Activated naive CD8-positive, alpha-beta T cell treated with anti-CD3 and anti-CD28 coated beads for 36 hours (primary cell): ENCODE measurements around the gene CADM1. TPM values are rescaled to one million over a fixed set of nuclear protein-coding genes. Genes with fewer than 3 reads are reported as not detected.

ENCODE experiments used
- DNase-seq: peaks from one replicate; pipeline ENCODE4 v3.0.0; 2021
- H3K27ac Mint-ChIP-seq: one replicate; pipeline ENCODE4 v1.8.0; 2022; ENCODE audit warnings: mild to moderate bottlenecking, moderate library complexity, mixed read lengths
- H3K27me3 Mint-ChIP-seq: one replicate; pipeline ENCODE4 v1.8.0; 2022; ENCODE audit warnings: mild to moderate bottlenecking, mixed read lengths
- H3K36me3 Mint-ChIP-seq: one replicate; pipeline ENCODE4 v1.8.0; 2021; ENCODE audit warnings: mild to moderate bottlenecking, mixed read lengths
- H3K4me1 Mint-ChIP-seq: one replicate; pipeline ENCODE4 v1.8.0; 2021; ENCODE audit warnings: mixed read lengths
- H3K4me3 Mint-ChIP-seq: one replicate; pipeline ENCODE4 v1.8.0; 2022; ENCODE audit warnings: mild to moderate bottlenecking, moderate library complexity, mixed read lengths
- H3K9me3 Mint-ChIP-seq: one replicate; pipeline ENCODE4 v1.8.0; 2022; ENCODE audit warnings: mixed read lengths
- total RNA-seq, 2 experiments: library from RNA; stranded (reverse); gene quantifications; one replicate each; pipeline ENCODE4 v1.2.3, GENCODE V29; 2021

Gene CADM1
- total RNA-seq, 2 experiments from 2014 or later = not detected

DNA sequence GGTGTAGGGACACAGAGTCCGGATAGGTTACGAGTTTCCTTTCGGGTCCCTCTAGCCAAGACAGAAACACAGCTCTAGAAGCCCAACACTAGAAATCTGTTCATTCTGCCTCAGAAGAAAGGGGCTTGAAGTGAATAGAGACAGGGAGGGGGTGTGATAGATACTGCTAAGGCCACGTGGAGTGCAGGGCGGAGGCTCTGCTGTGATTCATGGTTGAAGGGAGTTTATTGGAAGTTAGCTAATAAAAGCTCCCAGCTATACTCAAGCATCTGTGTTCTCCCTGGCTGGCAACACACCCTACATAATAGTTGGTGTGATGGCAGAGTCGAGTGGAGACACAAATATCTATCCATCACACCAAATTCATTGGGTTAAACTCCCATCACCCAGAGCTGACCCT lies 337.4 kb downstream of the CADM1 start:
- Mint-ChIP-seq H3K4me3 (no peak overlapping the region), H3K9me3 (no peaks in the 10 kb centered on the region), H3K36me3 (no peaks in the 10 kb centered on the region), H3K27me3 (peaks cover 12% of the 10 kb centered on the region), H3K4me1 (no peaks in the 10 kb centered on the region), H3K27ac (no peak overlapping the region)
- DNase-seq = no peak

DNA sequence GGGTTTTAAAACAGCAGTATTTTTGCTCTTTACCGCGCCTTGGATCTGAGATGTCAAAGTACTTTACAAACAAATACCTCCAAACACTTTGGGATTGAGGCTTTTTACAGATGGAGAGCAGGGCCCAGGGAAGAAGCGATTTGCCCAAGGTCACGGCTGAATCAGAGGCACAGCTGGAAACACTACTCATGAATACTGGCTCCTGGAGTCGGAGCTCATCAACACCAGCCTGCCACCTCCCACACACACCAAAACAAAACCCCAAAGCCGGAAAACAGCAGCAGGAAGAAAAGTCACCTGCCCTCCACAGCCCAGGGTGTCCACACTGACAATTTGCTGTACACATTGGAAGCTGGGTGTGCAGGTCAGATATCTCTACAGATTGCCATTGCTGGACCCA lies 339.4 kb downstream of the CADM1 start:
- no peak for DNase-seq
- no peaks in the 10 kb centered on the region for H3K36me3 Mint-ChIP-seq
- no peaks in the 10 kb centered on the region for H3K9me3 Mint-ChIP-seq
- H3K4me3 Mint-ChIP-seq = no peak overlapping the region
- H3K4me1 Mint-ChIP-seq = no peaks in the 10 kb centered on the region
- H3K27me3 Mint-ChIP-seq = peaks cover 12% of the 10 kb centered on the region
- no peak overlapping the region for H3K27ac Mint-ChIP-seq

DNA sequence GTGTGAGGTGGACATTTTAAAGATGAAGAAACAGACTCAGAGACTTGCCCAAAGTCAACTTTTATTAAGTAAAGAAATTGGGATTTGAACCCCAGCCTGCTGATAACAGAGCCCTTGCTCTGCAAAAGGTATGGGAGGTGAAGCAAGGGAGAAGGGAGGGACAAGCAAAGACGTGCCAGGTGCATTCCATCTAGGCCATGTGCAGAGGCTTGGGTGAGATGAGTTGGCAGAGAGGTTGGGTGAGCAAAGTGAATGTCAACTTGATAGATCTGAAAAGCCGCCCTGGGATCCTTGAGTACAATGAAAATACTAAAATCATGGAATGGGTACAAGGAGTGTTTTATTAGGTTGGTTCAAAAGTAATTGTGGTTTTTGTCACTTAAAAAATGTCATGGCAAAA lies 341.3 kb downstream of the CADM1 start:
- H3K27ac Mint-ChIP-seq = no peak overlapping the region
- H3K36me3 Mint-ChIP-seq = no peaks in the 10 kb centered on the region
- no peaks in the 10 kb centered on the region for H3K4me1 Mint-ChIP-seq
- no peak for DNase-seq
- no peak overlapping the region for H3K4me3 Mint-ChIP-seq
- no peaks in the 10 kb centered on the region for H3K9me3 Mint-ChIP-seq
- H3K27me3 Mint-ChIP-seq = peaks cover 3% of the 10 kb centered on the region

GRCh38 chr11:115161876-115162275 lies 342.3 kb downstream of the CADM1 start:
- no peaks in the 10 kb centered on the region for H3K36me3 Mint-ChIP-seq
- H3K27ac Mint-ChIP-seq = no peak overlapping the region
- no peaks in the 10 kb centered on the region for H3K9me3 Mint-ChIP-seq
- no peaks in the 10 kb centered on the region for H3K4me1 Mint-ChIP-seq
- DNase-seq = no peak
- H3K27me3 Mint-ChIP-seq = peaks cover 3% of the 10 kb centered on the region
- no peak overlapping the region for H3K4me3 Mint-ChIP-seq

DNA sequence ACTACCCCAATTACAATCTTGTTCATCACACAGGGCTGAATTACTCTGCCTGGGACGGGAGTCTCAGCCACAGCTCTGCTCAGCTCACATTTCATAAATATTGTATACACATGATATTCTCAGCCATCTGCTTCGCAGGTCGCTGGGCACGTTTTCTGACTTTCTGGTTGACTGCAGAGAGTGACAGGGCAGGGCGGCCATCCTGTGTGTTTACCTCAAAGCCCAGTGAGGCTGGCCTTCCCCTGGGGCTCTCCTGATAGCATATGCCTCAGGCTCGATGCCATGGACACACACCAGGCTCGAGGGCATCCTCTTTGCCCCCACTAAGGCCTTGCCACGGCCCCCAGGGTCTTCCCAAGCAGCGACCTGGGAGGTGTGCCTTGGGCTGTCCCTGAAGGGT lies 345.0 kb downstream of the CADM1 start:
- no peak overlapping the region for H3K4me3 Mint-ChIP-seq
- H3K27ac Mint-ChIP-seq = no peak overlapping the region
- H3K36me3 Mint-ChIP-seq = no peaks in the 10 kb centered on the region
- no peaks in the 10 kb centered on the region for H3K9me3 Mint-ChIP-seq
- no peaks in the 10 kb centered on the region for H3K4me1 Mint-ChIP-seq
- DNase-seq = no peak
- no peaks in the 10 kb centered on the region for H3K27me3 Mint-ChIP-seq

GRCh38 chr11:115158053-115158452 lies 346.2 kb downstream of the CADM1 start:
- no peak for DNase-seq
- Mint-ChIP-seq H3K4me1 (no peaks in the 10 kb centered on the region), H3K9me3 (no peaks in the 10 kb centered on the region), H3K27ac (no peak overlapping the region), H3K36me3 (no peaks in the 10 kb centered on the region), H3K27me3 (no peaks in the 10 kb centered on the region), H3K4me3 (no peak overlapping the region)

GRCh38 chr11:115157247-115157646 lies 347.0 kb downstream of the CADM1 start:
- Mint-ChIP-seq H3K4me3 (no peak overlapping the region), H3K9me3 (no peaks in the 10 kb centered on the region), H3K36me3 (no peaks in the 10 kb centered on the region), H3K4me1 (no peaks in the 10 kb centered on the region), H3K27me3 (no peaks in the 10 kb centered on the region), H3K27ac (no peak overlapping the region)
- DNase-seq = no peak

GRCh38 chr11:115155978-115156377 lies 348.2 kb downstream of the CADM1 start:
- no peaks in the 10 kb centered on the region for H3K9me3 Mint-ChIP-seq
- no peaks in the 10 kb centered on the region for H3K27me3 Mint-ChIP-seq
- no peaks in the 10 kb centered on the region for H3K4me1 Mint-ChIP-seq
- no peak overlapping the region for H3K27ac Mint-ChIP-seq
- H3K36me3 Mint-ChIP-seq = no peaks in the 10 kb centered on the region
- DNase-seq = no peak
- H3K4me3 Mint-ChIP-seq = no peak overlapping the region

DNA sequence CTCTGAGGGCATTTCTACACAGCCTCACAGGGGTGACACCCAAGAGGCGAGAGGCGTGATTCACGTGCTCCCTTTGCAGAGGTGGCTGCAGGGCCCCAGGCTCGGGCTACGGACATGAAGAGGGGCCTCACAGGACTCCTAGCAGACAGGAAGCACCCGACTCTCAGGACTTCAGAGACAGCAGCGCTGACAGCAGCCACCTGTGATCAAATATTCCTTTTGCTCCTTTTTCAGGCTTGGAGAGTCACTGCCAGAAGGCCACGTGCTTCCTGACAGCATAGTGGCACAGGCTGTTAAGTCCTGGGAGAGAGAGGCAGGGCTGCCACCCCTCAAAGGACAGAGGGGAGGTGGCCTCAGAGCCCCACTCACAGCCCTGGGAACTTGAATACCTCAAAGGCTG lies 348.9 kb downstream of the CADM1 start:
- H3K4me3 Mint-ChIP-seq = no peak overlapping the region
- H3K27ac Mint-ChIP-seq = no peak overlapping the region
- no peaks in the 10 kb centered on the region for H3K4me1 Mint-ChIP-seq
- no peaks in the 10 kb centered on the region for H3K36me3 Mint-ChIP-seq
- H3K9me3 Mint-ChIP-seq = no peaks in the 10 kb centered on the region
- no peaks in the 10 kb centered on the region for H3K27me3 Mint-ChIP-seq
- no peak for DNase-seq

DNA sequence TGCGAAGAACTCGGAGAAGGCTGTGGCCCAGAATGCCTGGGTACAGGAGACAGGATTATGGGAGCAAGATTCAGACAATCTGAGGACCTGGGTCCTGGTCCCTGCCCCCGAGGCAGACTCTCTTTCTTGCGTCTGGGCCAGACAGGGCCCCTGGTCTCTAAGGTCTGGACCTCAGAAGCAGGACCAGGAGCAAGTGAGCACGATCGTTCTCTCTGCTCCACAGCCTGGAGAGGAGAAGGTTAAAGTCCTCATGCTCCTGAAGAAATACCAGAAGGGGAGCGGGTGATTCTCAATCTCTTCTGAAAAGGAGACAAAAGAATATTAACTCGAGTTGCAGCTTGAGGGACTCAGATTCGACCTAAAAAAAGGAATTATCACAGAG lies 349.9 kb downstream of the CADM1 start:
- Mint-ChIP-seq H3K36me3 (no peaks in the 10 kb centered on the region), H3K4me3 (no peak overlapping the region), H3K27me3 (no peaks in the 10 kb centered on the region), H3K4me1 (no peaks in the 10 kb centered on the region), H3K27ac (no peak overlapping the region), H3K9me3 (no peaks in the 10 kb centered on the region)
- DNase-seq = no peak

- H3K9me3 Mint-ChIP-seq = no peaks in the 10 kb centered on the region
- no peak overlapping the region for H3K4me3 Mint-ChIP-seq
- no peaks in the 10 kb centered on the region for H3K27me3 Mint-ChIP-seq
- no peaks in the 10 kb centered on the region for H3K4me1 Mint-ChIP-seq
- no peaks in the 10 kb centered on the region for H3K36me3 Mint-ChIP-seq
- H3K27ac Mint-ChIP-seq = no peak overlapping the region
- no peak for DNase-seq
Observed at GRCh38 chr11:115153731-115154354, 350.4 kb downstream of the CADM1 start.

- Mint-ChIP-seq H3K4me3 (no peak overlapping the region), H3K4me1 (no peaks in the 10 kb centered on the region), H3K27ac (peak overlapping the region; percentile 52), H3K9me3 (no peaks in the 10 kb centered on the region), H3K36me3 (no peaks in the 10 kb centered on the region), H3K27me3 (no peaks in the 10 kb centered on the region)
- DNase-seq = no peak
Observed at GRCh38 chr11:115153135-115153534, 351.1 kb downstream of the CADM1 start.

DNA sequence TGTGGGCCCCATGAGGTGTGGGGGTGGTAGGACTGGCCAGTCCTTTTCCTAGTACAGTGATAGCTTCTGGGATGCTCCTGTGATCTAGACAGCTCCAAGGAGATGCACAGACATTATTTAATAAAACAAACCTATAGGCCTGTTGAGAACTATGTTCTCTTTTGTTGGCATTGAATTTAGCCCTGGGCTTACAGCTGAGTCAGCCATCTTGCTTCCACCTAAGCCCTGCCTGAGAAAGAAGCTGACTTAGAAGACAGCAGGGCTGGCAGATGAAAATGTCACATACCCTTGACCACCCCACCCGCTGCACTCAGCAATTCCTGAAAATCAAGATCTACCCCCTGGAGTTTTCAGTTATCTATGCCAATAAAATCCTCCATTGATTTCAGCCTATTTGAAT lies 353.2 kb downstream of the CADM1 start:
- DNase-seq = no peak
- no peaks in the 10 kb centered on the region for H3K36me3 Mint-ChIP-seq
- peaks cover 2% of the 10 kb centered on the region for H3K9me3 Mint-ChIP-seq
- peaks cover under 1% of the 10 kb centered on the region for H3K27me3 Mint-ChIP-seq
- no peak overlapping the region for H3K27ac Mint-ChIP-seq
- H3K4me3 Mint-ChIP-seq = no peak overlapping the region
- H3K4me1 Mint-ChIP-seq = no peaks in the 10 kb centered on the region

DNA sequence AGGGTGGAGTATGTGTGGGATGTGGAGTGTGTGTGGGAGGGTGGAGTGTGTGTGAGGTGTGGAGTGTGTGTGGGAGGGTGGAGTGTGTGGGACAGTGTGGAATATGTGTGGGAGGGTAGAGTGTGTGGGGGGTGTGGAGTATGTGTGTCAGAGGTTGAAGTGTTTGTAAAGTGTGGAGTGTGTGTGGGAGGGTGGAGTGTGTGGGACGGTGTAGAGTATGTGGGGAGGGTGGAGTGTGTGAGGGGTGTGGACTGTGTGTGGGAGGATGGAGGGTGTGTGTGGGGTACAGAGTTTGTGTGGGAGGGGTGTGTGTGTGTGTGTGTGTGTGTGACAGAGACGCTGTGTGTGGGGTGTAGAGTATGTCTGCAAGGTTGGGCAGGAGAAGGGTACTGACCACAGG lies 355.5 kb downstream of the CADM1 start:
- H3K4me3 Mint-ChIP-seq = no peak overlapping the region
- H3K9me3 Mint-ChIP-seq = peaks cover 2% of the 10 kb centered on the region
- DNase-seq = no peak
- no peaks in the 10 kb centered on the region for H3K4me1 Mint-ChIP-seq
- no peaks in the 10 kb centered on the region for H3K36me3 Mint-ChIP-seq
- H3K27me3 Mint-ChIP-seq = peaks cover 4% of the 10 kb centered on the region
- no peak overlapping the region for H3K27ac Mint-ChIP-seq

GRCh38 chr11:115148101-115148500 lies 356.1 kb downstream of the CADM1 start:
- Mint-ChIP-seq H3K27me3 (peaks cover 4% of the 10 kb centered on the region), H3K4me1 (no peaks in the 10 kb centered on the region), H3K27ac (no peak overlapping the region), H3K9me3 (peaks cover 2% of the 10 kb centered on the region), H3K4me3 (no peak overlapping the region), H3K36me3 (no peaks in the 10 kb centered on the region)
- DNase-seq = no peak

DNA sequence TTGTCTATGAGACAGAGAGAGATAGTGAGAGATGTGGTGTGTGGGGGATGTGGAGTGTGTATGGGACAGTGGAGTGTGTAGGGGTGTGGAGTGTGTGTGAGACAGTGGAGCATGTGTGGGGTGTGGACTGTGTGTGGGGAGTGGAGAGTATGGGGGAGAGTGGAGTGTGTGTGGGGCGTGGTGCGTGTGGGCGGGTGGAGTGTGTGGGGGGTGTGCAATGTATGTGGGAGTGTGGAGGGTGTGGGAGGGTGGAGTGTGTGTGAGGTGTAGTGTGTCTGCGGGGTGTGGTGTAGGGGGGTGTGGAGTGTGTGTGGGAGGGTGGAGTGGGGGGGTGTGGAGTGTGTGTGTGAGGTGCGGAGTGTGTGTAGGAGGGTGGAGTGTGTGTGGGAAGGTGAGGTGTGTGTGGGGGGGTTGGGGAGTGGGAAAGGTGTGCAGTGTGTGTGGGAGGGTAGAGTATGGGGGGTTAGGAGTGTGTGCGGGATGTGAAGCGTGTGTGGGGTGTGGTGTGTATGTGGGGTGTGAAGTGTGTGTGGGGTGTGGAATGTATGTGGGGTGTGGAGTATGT lies 356.9 kb downstream of the CADM1 start:
- peaks cover 2% of the 10 kb centered on the region for H3K9me3 Mint-ChIP-seq
- no peaks in the 10 kb centered on the region for H3K36me3 Mint-ChIP-seq
- H3K4me1 Mint-ChIP-seq = no peaks in the 10 kb centered on the region
- no peak for DNase-seq
- H3K4me3 Mint-ChIP-seq = no peak overlapping the region
- no peak overlapping the region for H3K27ac Mint-ChIP-seq
- H3K27me3 Mint-ChIP-seq = peaks cover 4% of the 10 kb centered on the region
